ENCODE data around the gene ATP7B. TPM values are rescaled to one million over a fixed set of nuclear protein-coding genes. Genes with fewer than 3 reads are reported as not detected.
"Not testable (repeated sequence)": the region's sequence is repeated elsewhere in the genome, so short reads cannot be mapped to it uniquely, and the experiment has no call there.

The ATP7B gene
- polyA plus RNA-seq, 4 donors, result 8.1 to 31.3 (median 13.5) TPM

DNA sequence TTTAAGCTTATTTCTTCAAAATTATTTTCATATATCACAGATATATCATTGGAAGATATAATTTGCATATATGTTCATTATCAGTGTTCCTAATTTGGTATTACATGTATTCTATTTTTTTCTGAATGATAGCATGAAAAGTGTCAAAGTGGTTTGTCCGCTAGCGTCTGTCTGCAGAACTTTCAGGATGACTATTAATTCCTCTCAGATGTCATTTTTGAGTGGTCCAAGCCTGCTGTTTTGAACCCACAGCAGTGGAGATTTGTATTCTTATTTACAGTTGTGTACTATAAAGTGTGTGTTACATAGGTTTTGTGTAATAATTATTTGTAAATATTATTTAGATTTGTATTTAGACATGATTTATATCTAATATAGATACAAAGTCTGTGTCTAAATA is 21.8 kb upstream of the ATP7B start:
- Histone ChIP-seq H3K9me3 (ENCODE audit: control insufficient read depth in 2 of 2, insufficient read depth in 1 of 2, low read depth in 1 of 2, low read length in 1 of 2) (peaks cover 0 to 22% of the 10 kb centered on the region in 2 donors), H3K27me3 (ENCODE audit: control insufficient read depth in 3 of 3, insufficient read depth in 3 of 3, low read length in 3 of 3) (no peaks in the 10 kb centered on the region), H3K4me1 (ENCODE audit: control insufficient read depth in 3 of 3, insufficient read depth in 2 of 3, low read depth in 1 of 3, low read length in 2 of 3) (no peaks in the 10 kb centered on the region), H3K4me3 (ENCODE audit: low read depth in 1 of 3, low read length in 3 of 3) (no peak overlapping the region), H3K27ac (ENCODE audit: low read depth in 1 of 3, low read length in 2 of 3) (no peak overlapping the region), H3K36me3 (ENCODE audit: control insufficient read depth in 3 of 3, insufficient read depth in 2 of 3, low read depth in 1 of 3, low read length in 3 of 3) (peaks cover 0 to 10% (median 3%) of the 10 kb centered on the region in 3 donors)
- FAIRE-seq (no peak), DNase-seq (no peak)
- 70 to 94% (median 76%) methylated on average over 2 of the region's 2 CpGs for WGBS, 3 donors

DNA sequence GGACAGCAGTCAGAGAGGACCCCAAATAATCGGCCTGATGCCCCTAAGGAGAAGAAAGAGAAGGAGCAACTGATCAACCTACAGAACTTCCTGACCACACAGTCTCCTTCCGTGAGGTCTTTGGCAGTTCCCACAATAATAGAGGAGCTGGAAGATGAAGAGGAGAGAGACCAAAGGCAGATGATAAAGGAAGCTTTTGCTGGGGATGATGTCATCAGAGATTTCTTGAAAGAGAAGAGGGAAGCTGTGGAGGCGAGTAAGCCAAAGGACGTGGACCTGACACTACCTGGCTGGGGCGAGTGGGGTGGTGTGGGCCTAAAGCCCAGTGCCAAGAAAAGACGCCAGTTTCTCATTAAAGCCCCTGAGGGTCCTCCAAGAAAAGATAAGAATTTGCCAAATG is 19.2 kb upstream of the ATP7B start:
- not testable (repeated sequence) for H3K4me3 ChIP-seq (ENCODE audit: low read depth in 1 of 3, low read length in 3 of 3); H3K27me3 ChIP-seq (ENCODE audit: control insufficient read depth in 3 of 3, insufficient read depth in 3 of 3, low read length in 3 of 3); H3K27ac ChIP-seq (ENCODE audit: low read depth in 1 of 3, low read length in 2 of 3); DNase-seq; FAIRE-seq; H3K4me1 ChIP-seq (ENCODE audit: control insufficient read depth in 3 of 3, insufficient read depth in 2 of 3, low read depth in 1 of 3, low read length in 2 of 3)
- peaks cover 0 to 31% of the 10 kb centered on the region in 2 donors for H3K9me3 ChIP-seq (ENCODE audit: control insufficient read depth in 2 of 2, insufficient read depth in 1 of 2, low read depth in 1 of 2, low read length in 1 of 2)
- 96 to 98% (median 97%) methylated on average over 4 to 6 of the region's 6 CpGs for WGBS, 3 donors
- H3K36me3 ChIP-seq (ENCODE audit: control insufficient read depth in 3 of 3, insufficient read depth in 2 of 3, low read depth in 1 of 3, low read length in 3 of 3), result peaks cover 0 to 23% (median 6%) of the 10 kb centered on the region in 3 donors

DNA sequence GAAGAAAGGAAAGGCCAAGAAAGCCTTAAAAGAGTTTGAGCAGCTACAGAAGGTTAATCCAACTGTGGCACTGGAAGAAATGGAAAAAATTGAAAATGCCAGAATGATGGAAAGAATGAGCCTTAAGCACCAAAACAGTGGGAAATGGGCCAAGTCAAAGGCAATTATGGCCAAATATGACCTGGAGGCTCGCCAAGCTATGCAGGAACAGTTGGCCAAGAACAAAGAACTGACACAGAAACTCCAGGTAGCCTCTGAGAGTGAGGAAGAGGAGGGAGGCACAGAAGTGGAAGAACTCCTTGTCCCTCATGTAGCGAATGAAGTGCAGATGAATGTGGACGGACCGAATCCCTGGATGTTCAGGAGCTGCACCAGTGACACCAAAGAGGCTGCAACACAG is 18.3 kb upstream of the ATP7B start:
- FAIRE-seq (no peak), DNase-seq (no peak)
- H3K27me3 ChIP-seq (ENCODE audit: control insufficient read depth in 3 of 3, insufficient read depth in 3 of 3, low read length in 3 of 3), result no peaks in the 10 kb centered on the region
- peaks cover 0 to 2% (median 0%) of the 10 kb centered on the region in 3 donors for H3K4me1 ChIP-seq (ENCODE audit: control insufficient read depth in 3 of 3, insufficient read depth in 2 of 3, low read depth in 1 of 3, low read length in 2 of 3)
- H3K36me3 ChIP-seq (ENCODE audit: control insufficient read depth in 3 of 3, insufficient read depth in 2 of 3, low read depth in 1 of 3, low read length in 3 of 3), result peaks cover 0 to 23% (median 6%) of the 10 kb centered on the region in 3 donors
- peaks cover 0 to 31% of the 10 kb centered on the region in 2 donors for H3K9me3 ChIP-seq (ENCODE audit: control insufficient read depth in 2 of 2, insufficient read depth in 1 of 2, low read depth in 1 of 2, low read length in 1 of 2)
- H3K27ac ChIP-seq (ENCODE audit: low read depth in 1 of 3, low read length in 2 of 3), result no peak overlapping the region
- 83 to 91% (median 90%) methylated on average over 4 of the region's 4 CpGs for WGBS, 3 donors
- H3K4me3 ChIP-seq (ENCODE audit: low read depth in 1 of 3, low read length in 3 of 3), result no peak overlapping the region

DNA sequence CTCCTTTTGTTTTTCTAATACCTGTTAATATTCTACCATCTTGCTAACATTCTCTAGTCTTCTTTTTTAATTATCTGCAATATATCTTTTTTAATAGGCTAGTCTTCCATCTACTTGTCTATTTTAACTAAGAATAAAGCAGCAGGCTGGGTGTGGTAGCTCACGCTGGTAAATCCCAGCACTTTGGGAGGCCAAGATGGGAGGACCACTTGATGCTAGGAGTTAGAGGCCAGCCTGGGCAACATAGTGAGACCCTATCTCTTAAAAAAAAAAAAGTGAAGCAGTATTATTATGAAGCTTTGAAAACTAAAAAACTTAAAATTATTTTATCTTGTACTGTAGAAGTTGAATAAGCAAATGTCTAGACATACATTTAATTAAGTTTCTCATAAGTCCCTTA is 16.6 kb upstream of the ATP7B start:
- FAIRE-seq (no peak), DNase-seq (no peak)
- Histone ChIP-seq H3K9me3 (ENCODE audit: control insufficient read depth in 2 of 2, insufficient read depth in 1 of 2, low read depth in 1 of 2, low read length in 1 of 2) (peaks cover 0 to 31% of the 10 kb centered on the region in 2 donors), H3K4me3 (ENCODE audit: low read depth in 1 of 3, low read length in 3 of 3) (no peak overlapping the region), H3K27me3 (ENCODE audit: control insufficient read depth in 3 of 3, insufficient read depth in 3 of 3, low read length in 3 of 3) (no peaks in the 10 kb centered on the region), H3K4me1 (ENCODE audit: control insufficient read depth in 3 of 3, insufficient read depth in 2 of 3, low read depth in 1 of 3, low read length in 2 of 3) (peaks cover 0 to 2% (median 0%) of the 10 kb centered on the region in 3 donors), H3K36me3 (ENCODE audit: control insufficient read depth in 3 of 3, insufficient read depth in 2 of 3, low read depth in 1 of 3, low read length in 3 of 3) (peaks cover 0 to 29% (median 6%) of the 10 kb centered on the region in 3 donors), H3K27ac (ENCODE audit: low read depth in 1 of 3, low read length in 2 of 3) (no peak overlapping the region)
- 97 to 100% (median 100%) methylated on average over 1 of the region's 1 CpG for WGBS, 3 donors

DNA sequence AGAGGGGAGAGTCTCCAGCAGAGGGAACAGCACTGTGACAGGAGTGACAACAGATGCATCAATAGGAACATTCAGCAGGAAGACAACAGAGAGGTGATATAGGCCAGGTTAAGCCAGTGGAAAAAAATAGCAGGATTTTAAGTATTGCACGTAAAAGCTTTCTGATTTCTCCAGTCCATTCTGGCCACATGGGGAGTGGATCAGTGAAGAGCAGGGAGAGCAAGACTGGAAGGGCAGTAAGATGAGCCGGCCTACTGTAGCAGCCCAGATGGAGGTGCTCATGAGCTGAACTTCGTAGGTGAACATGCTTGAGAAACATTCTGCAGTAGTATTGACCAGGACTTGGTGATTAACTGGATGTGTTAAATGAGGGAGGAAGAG is 15.0 kb upstream of the ATP7B start:
- peaks cover 0 to 31% of the 10 kb centered on the region in 2 donors for H3K9me3 ChIP-seq (ENCODE audit: control insufficient read depth in 2 of 2, insufficient read depth in 1 of 2, low read depth in 1 of 2, low read length in 1 of 2)
- 94 to 96% (median 95%) methylated on average over 3 of the region's 3 CpGs for WGBS, 3 donors
- no peak overlapping the region for H3K27ac ChIP-seq (ENCODE audit: low read depth in 1 of 3, low read length in 2 of 3)
- H3K27me3 ChIP-seq (ENCODE audit: control insufficient read depth in 3 of 3, insufficient read depth in 3 of 3, low read length in 3 of 3), result no peaks in the 10 kb centered on the region
- peaks cover 0 to 2% (median 0%) of the 10 kb centered on the region in 3 donors for H3K4me1 ChIP-seq (ENCODE audit: control insufficient read depth in 3 of 3, insufficient read depth in 2 of 3, low read depth in 1 of 3, low read length in 2 of 3)
- no peak for DNase-seq
- FAIRE-seq, result no peak
- H3K4me3 ChIP-seq (ENCODE audit: low read depth in 1 of 3, low read length in 3 of 3), result no peak overlapping the region
- H3K36me3 ChIP-seq (ENCODE audit: control insufficient read depth in 3 of 3, insufficient read depth in 2 of 3, low read depth in 1 of 3, low read length in 3 of 3), result peaks cover 5 to 40% (median 8%) of the 10 kb centered on the region in 3 donors

DNA sequence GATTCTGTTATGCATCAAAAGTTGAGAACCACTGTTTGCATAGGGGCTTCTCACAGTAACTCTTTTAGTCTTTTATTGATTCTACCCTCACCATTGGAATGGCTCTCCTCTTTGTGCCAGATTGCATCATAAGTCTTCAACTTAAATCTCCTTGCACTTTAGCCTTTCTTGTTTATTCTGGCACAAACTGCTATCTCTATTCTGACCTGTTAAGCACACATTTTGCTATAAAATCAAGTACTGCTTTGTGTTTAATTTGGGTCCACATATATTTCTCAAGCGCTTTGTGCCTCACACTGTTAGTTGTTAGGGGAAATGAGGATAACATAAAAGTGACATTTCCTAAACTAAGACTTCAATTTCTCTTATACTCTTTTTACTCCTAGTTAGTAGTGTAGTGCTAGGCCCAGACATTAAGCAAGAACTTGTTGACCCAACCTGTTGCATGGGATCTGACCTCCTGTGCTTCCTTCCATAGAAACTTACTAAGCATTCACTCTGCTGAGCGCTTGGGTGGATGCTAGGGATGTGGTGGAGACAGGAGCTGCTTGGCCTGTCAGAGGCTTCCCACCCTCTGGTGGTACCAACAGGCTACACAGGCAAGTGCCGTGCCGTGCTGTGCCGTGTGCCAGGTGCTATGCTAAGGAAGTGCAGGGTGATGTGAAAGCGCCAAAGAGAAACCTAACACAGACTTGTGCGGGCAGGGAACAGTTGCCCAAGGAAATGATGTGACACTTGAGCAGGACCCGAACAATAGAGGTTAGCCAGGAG is 14.4 kb upstream of the ATP7B start:
- Histone ChIP-seq H3K27ac (ENCODE audit: low read depth in 1 of 3, low read length in 2 of 3) (no peak overlapping the region), H3K9me3 (ENCODE audit: control insufficient read depth in 2 of 2, insufficient read depth in 1 of 2, low read depth in 1 of 2, low read length in 1 of 2) (peaks cover 0 to 28% of the 10 kb centered on the region in 2 donors), H3K27me3 (ENCODE audit: control insufficient read depth in 3 of 3, insufficient read depth in 3 of 3, low read length in 3 of 3) (no peaks in the 10 kb centered on the region), H3K4me3 (ENCODE audit: low read depth in 1 of 3, low read length in 3 of 3) (no peak overlapping the region), H3K4me1 (ENCODE audit: control insufficient read depth in 3 of 3, insufficient read depth in 2 of 3, low read depth in 1 of 3, low read length in 2 of 3) (peaks cover 0 to 2% (median 0%) of the 10 kb centered on the region in 3 donors), H3K36me3 (ENCODE audit: control insufficient read depth in 3 of 3, insufficient read depth in 2 of 3, low read depth in 1 of 3, low read length in 3 of 3) (peaks cover 5 to 40% (median 8%) of the 10 kb centered on the region in 3 donors)
- FAIRE-seq (no peak), DNase-seq (peak in 1 of 2 donors; percentile 25)
- WGBS, 3 donors, result 94 to 98% (median 96%) methylated on average over 8 of the region's 8 CpGs

DNA sequence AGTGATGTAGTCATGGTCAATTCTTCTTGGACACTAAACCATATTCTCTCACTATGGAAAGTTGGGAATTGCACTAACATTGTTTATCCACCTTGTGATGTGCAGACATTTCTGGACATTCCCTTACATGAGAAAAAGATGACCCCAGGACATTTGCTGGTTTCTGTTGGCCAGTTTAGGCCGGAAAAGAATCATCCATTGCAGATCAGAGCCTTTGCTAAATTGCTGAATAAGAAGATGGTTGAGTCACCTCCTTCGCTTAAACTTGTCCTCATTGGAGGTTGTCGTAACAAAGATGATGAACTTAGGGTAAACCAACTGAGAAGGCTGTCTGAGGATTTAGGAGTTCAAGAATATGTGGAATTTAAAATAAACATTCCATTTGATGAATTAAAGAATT is 13.2 kb upstream of the ATP7B start, which contains the start of gene UTP14C:
Gene UTP14C (plus strand): TSS at position 211 of the 400 bp plus-strand sequence. CDS start 4,114 bp downstream, outside the sequence.
- no peak within 1 kb of the TSS for H3K27ac ChIP-seq (ENCODE audit: low read depth in 1 of 3, low read length in 2 of 3)
- H3K4me1 ChIP-seq (ENCODE audit: control insufficient read depth in 3 of 3, insufficient read depth in 2 of 3, low read depth in 1 of 3, low read length in 2 of 3), result peaks cover 0 to 2% (median 0%) of the 10 kb centered on the region in 3 donors
- DNase-seq (no peak), FAIRE-seq (no peak)
- H3K9me3 ChIP-seq (ENCODE audit: control insufficient read depth in 2 of 2, insufficient read depth in 1 of 2, low read depth in 1 of 2, low read length in 1 of 2), result peaks cover 0 to 19% of the 10 kb centered on the region in 2 donors
- no peaks in the 10 kb centered on the region for H3K27me3 ChIP-seq (ENCODE audit: control insufficient read depth in 3 of 3, insufficient read depth in 3 of 3, low read length in 3 of 3)
- no peak within 1 kb of the TSS for H3K4me3 ChIP-seq (ENCODE audit: low read depth in 1 of 3, low read length in 3 of 3)
- WGBS, 3 donors, result 98 to 99% (median 99%) methylated on average over 3 of the region's 3 CpGs
- H3K36me3 ChIP-seq (ENCODE audit: control insufficient read depth in 3 of 3, insufficient read depth in 2 of 3, low read depth in 1 of 3, low read length in 3 of 3), result peaks cover 5 to 39% (median 11%) of the 10 kb centered on the region in 3 donors

DNA sequence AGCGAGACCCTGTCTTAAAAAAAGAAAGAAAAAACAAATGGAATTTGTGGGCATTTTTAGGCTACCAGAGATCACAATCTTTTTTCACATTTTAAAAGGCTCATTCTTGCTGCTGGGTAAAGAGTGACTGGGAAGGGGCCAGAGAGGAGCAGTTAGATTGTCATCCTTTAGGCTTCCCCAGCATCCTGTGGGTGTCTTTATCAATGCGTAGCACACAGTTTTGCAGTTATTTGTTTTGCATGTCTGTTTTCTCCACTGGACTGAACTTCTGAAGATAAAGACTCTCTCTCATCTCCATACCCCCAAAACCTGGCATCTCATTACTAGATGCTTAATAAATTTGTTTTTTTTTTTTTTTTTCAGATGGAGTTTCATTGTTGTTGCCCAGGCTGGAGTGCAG is 11.1 kb upstream of the ATP7B start:
- no peak for FAIRE-seq
- no peak for DNase-seq
- Histone ChIP-seq H3K27me3 (ENCODE audit: control insufficient read depth in 3 of 3, insufficient read depth in 3 of 3, low read length in 3 of 3) (no peaks in the 10 kb centered on the region), H3K4me1 (ENCODE audit: control insufficient read depth in 3 of 3, insufficient read depth in 2 of 3, low read depth in 1 of 3, low read length in 2 of 3) (peaks cover 0 to 2% (median 0%) of the 10 kb centered on the region in 3 donors), H3K9me3 (ENCODE audit: control insufficient read depth in 2 of 2, insufficient read depth in 1 of 2, low read depth in 1 of 2, low read length in 1 of 2) (peaks cover 0 to 9% of the 10 kb centered on the region in 2 donors), H3K36me3 (ENCODE audit: control insufficient read depth in 3 of 3, insufficient read depth in 2 of 3, low read depth in 1 of 3, low read length in 3 of 3) (peaks cover 5 to 36% (median 8%) of the 10 kb centered on the region in 3 donors), H3K4me3 (ENCODE audit: low read depth in 1 of 3, low read length in 3 of 3) (no peak overlapping the region), H3K27ac (ENCODE audit: low read depth in 1 of 3, low read length in 2 of 3) (no peak overlapping the region)
- 94 to 100% (median 98%) methylated on average over 2 of the region's 2 CpGs for WGBS, 3 donors
